CD4-positive, alpha-beta T cell treated with Interleukin-6 for 4 hours (primary cell): ENCODE data around the gene PCED1B.
"Not testable (repeated sequence)": the region's sequence is repeated elsewhere in the genome, so short reads cannot be mapped to it uniquely, and the experiment has no call there.

Experiments used
- DNase-seq: peaks from one replicate; pipeline ENCODE4 v3.0.0-alpha.2; 2020; ENCODE audit warnings: mixed read lengths

The PCED1B gene, protein sequence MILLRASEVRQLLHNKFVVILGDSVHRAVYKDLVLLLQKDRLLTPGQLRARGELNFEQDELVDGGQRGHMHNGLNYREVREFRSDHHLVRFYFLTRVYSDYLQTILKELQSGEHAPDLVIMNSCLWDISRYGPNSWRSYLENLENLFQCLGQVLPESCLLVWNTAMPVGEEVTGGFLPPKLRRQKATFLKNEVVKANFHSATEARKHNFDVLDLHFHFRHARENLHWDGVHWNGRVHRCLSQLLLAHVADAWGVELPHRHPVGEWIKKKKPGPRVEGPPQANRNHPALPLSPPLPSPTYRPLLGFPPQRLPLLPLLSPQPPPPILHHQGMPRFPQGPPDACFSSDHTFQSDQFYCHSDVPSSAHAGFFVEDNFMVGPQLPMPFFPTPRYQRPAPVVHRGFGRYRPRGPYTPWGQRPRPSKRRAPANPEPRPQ

DNA sequence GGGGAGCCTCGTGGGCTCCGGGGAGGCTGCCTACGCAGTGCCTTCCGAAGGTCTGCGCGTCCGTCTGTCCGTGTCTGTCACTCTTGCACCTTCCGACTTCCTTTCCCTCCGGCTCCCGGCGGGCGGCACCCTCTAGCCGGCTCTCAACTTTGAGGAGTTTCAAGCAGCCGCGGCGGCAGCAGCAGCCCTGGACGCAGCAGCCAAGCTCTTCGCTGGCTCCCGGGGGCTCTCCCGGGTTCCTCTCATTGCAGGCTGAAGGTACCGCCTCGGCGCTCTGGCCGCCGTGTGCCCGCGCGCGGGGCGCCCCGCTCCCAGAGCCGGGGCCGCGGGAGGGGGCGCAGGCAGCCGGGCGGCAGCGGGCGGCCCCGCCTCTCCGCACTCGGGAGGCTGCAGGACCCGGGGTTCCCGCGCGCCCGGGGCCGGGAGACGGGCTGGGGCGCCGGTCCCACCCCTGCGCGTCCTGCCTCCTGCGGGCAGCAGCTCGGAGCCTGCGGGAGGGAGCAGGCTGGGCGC is at the start of gene PCED1B, which contains the start of gene AMIGO2:
Gene PCED1B, plus strand, starts transcription at position 154 of the 513 bp plus-strand sequence. CDS start 155,443 bp downstream, outside the sequence.
Gene AMIGO2, minus strand, starts transcription at position 492 of the 513 bp plus-strand sequence. CDS start 957 bp downstream, outside the sequence.
- peak; percentile 77 for DNase-seq

DNA sequence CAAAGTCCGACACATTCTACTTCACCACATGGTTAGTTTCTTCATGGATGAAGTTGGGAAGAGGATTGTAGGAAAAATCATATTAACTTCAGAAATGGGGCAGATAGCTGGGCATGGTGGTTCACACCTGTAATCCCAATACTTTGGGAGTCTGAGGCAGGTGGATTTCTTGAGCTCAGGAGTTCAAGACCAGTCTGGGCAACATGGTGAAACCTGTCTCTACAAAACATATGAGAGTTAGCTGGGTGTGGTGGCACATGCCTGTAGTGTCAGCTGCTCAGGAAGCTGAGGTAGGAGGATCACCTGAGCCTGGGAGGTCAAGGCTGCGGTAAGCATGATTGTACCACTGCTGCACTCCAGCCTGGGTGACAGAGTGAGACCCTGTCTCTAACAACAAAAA is 49.5 kb upstream of the PCED1B start:
- no peak for DNase-seq

DNA sequence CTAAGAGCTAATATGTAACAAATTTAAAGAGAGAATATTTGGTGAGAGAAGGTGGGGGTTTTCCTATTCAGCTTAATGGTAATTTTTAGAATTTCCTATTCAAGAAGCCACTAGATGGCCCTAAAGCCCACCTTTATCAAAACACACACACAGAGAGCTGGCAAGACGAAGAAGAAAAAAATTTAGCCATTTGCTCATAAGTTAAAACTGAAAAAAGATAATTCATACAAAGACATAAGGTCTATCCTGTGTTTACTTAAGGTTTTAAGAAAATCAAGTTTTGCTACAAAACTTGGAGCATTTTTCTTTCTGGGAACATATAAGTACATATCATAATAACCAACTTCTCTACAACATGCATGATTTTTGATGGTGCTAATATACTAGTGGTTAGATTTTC is 46.8 kb upstream of the PCED1B start:
- peak; percentile 41 for DNase-seq

DNA sequence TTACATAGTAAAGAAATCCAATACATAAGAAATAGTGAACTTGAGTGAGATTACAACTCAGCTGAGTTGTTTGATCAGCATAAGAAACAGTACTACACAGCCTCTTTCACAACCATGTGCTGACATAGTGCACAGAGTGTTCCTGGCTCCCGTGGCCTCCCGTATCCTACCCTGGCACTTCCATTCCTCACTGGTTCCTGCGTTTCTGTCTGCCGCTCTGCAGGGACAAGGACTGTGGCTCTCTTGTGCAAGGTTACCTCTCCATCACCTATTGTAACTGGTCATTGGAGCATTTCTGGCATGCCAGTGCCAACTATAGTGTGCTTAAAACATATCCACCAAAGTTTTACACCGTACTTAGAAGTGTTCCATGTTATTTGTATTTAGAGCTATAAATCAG is 46.3 kb upstream of the PCED1B start:
- DNase-seq, result no peak

DNA sequence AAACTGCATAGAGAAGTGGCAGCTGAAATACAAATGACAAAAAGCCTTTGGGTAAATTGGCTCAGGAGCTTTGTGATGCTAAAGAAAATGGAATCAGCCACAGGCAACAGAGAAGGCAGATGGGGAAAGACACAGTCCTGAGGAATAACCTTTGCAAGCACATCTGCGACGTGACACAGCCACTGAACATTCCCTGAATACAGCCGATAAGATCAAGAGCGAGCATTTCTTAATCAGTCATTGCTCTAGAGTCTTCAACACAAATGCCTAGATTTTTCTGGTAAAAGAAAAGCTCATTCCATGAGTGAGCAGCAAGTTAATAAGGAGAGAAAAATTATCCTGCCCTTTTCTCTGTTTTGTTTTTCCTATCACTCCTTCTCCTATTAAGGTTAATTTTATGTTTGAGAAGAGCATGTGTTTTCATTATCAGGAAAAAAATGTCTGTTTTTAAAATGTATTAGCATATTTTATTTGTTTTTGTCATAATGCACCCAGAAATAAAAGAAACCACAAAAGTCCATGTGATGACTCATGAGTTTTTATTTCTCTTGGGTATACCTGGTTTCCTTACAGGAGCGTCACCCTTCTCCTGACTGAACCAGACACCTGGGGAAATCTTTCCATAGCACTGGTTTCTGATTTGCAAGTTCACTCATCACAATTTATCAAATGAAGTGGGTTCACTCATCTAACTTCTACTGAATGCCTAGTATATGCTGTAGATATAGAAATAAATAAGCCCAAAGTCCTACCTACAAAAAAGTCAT is 45.4 kb upstream of the PCED1B start:
- no peak for DNase-seq

DNA sequence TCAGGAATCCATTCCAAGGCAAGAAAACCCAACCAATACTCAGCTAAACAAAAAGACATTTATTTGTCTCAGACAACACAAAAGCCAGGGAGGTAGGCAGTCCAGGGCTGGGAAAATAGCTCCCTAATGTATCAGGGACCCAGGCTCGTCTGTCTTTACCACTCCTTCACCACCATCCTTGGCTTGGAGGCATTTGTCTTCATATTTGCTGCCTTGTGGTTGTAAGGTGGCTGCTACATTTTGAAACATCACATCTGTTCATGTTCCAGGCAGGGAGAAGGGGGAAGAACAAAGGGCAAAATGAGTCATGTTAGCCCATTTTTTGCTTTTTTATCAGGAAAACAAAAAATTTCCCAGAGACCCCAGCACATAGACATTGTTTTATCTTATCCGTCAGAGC is 44.8 kb upstream of the PCED1B start:
- DNase-seq, result no peak

DNA sequence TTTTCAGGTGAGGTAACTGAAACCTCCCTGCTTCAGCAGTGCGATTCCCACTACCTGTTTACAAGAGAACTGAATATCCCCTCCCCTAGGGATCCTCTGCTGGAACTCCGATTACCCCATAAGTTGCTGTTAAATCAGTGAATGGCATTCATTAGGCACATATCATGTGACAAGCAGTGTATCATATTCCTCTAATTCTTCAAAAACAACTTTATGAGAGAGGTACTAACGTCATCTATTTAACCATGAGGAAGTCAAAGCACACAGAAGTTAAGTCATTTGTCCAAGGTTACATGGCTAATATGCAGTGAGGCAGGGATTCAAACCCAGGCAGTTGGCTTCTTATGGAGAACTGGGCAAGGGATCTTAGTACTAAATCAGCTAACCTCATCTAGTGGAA is 43.9 kb upstream of the PCED1B start:
- DNase-seq, result no peak

DNA sequence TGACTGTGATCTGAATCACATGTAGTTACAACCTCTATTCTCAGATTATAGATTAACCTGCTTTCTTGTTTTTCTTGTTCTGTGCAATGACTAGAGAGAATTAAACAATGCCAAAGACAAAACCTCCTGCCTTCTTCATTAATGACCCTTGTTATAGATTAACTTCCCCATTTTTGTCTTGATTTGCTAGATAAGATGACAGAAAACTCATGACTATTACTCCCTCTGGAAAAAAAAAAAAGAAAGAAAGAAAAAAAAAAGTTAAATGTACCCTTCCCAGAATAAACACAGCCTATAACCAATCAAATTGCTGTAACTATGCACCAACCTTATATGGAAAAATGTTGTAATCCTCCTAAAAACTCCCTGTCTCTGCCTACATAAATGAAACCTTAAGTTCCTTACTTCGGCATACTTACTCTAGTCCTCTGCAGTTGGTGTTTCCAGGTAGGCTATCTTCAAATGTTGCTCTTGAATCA is 41.1 kb upstream of the PCED1B start:
- no peak for DNase-seq

DNA sequence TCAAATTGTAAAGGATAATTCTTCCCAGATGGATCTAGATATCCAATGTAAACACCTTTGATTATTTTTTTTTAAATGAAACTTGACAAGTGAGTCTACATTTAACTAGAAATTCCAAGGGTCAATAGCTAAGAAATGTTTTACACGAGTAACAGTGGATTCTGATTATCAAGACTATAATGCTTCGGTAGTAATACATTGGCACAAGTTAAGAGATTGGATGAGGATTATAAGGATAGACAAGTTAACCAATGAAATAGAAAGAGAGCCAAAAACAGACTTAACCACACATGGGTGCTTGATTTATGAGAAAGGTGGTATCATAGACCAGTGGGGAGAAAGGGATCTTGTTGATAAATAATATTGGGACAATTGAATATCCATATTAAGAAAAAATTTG is 40.3 kb upstream of the PCED1B start:
- no peak for DNase-seq

DNA sequence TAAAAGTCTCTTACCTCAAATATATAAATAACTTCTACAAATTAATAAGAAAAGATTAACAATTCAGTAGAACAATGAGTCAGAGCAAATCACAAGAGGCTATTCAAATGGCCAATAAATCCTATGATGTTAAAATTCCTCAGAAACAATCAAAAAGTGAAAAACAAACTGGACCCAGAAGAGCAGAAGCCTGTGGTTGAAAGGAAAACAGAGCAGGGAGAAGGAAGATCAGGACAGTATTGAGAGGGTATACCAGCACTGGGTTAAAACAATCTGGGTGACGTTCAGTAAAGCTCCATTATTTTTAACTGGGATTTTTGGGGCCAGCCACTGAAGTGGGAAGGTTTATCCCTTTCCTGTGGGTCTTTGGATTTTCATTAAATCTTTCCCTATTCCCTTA is 39.7 kb upstream of the PCED1B start:
- DNase-seq, result no peak

DNA sequence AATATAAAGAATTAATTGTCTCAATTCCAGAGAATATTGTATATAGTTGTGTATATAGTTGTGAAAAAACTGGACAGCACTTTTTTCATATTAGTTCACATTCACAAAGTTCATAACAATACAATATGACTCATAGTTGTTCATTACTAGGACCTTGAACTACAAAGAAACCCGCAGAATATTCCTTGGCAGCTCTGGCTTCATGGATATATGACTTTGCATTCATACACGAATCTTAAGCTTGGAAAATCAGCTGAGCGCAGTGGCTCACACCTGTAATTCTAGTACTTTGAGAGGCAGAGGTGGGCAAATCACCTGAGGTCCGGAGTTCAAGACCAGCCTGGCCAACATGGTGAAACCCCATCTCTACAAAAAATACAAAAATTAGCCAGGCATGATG is 38.1 kb upstream of the PCED1B start:
- no peak for DNase-seq

DNA sequence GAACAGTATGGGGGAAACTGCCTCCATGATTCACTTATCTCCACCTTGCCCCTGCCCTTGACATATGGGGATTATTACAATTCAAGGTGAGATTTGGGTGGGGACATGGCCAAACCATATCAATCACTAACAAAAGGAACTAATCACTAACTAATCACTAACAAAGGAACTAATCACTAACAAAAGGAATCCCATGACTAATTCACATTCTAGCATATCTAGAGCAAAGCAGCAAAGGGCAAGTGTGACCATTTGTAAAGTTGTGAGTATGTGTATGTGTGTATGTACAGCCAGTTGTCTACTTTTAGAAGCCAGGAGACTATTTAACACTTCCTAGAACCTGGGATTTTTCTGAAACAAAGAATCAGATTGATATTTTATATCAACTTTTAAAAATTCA is 30.9 kb upstream of the PCED1B start:
- no peak for DNase-seq

DNA sequence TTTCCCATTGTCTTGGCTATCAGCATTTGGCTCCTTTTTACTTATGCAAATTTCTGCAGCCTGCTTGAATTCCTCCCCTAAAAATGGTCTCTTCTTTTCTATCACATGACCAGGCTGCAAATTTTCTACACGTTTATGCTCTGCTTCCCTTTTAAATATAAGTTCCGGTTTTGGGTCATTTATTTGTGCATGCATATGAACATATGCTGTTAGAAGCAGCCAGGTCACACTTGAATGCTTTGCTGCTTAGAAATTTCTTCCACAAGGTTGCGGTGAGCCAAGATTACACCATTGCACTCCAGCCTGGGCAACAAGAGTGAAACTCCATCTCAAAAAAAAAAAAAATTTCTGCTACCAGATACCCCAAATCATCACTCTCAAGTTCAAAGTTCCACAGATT is 28.1 kb upstream of the PCED1B start:
- not testable (repeated sequence) for DNase-seq

DNA sequence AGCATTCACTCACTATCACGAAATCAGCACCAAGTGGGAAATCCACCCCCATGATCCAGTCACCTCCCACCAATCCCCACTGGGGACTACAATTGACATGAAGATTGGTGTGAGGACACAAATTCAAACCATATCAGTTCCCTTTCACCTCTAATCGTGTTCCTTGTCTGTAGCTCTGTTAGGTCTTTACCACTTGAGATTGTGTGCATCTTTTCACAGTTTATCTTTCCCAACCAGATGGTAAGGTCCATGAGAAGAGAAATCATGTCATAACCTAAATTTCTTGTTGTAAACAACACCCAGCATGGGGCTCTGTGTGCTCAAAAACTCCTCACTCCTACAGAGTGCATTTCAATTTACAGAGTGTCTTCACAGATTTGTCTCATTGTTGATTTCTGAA is 27.1 kb upstream of the PCED1B start:
- DNase-seq, result no peak

DNA sequence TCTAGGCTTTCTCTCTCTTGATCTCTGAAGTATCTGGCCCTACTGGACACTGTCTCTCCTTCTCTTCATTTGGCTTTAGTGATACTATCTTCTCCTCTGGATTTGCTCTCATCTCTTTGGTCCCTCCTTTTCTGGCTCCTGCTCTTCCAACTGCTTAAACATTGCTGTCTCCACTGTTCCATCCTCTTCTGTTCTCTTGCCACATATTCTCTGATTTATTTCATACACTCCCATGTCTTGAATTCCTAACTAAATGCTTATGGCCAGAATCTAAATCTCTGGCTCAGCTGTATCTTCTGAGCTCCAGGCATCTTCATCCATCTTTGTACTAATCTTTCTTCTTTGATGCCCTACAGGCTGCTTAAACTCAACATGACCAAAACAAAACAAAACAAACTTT is 25.5 kb upstream of the PCED1B start:
- no peak for DNase-seq

DNA sequence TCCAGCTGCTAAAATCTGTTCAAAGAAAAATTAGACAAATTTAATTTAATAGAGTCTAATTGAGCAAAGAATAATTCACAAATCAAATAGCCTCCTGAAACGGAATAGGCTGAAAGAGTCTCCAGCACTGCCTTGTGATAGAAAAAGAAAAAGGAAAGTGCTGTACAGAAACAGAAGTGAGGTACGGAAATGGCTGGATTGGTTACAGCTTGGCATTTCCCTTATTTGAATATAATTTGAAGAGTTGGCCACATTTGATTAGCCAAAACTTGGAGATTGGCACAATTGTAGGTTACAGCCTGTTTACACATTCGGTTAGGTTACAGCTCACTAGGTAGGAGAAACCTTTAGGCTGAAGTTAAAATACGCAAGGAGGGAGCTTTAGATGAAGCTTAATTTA is 24.8 kb upstream of the PCED1B start:
- no peak for DNase-seq

DNA sequence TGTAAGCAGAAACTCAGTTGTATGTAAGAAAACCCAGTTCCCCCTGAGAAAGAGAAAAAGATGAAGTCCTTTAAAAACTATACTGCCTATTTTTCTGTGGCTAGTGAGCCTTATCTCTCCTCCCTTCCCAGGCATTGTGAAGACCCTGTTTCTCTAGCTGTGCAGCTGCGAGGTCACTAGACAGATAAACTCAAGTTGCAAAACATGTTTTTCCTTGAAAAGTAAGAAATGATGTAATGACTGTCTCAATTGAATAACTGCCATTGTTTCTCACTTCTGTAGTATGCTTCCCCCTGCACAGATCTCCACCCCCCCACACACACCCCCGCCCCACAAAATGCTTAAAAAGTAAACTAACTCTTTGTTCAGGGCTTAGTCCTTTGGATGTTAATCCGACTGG is 23.6 kb upstream of the PCED1B start:
- DNase-seq, result not testable (repeated sequence)

DNA sequence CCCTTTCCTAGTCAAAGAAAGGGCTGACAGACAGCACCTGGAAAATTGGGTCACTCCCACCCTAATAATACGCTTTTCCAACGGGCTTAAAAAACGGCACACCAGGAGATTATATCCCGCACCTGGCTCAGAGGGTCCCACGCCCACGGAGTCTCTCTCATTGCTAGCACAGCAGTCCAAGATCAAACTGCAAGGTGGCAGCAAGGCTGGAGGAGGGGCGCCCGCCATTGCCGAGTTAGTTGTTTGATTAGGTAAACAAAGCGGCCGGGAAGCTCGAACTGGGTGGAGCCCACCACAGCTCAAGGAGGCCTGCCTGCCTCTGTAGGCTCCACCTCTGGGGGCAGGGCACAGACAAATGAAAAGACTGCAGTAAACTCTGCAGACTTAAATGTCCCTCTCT is 22.5 kb upstream of the PCED1B start:
- DNase-seq, result not testable (repeated sequence)

DNA sequence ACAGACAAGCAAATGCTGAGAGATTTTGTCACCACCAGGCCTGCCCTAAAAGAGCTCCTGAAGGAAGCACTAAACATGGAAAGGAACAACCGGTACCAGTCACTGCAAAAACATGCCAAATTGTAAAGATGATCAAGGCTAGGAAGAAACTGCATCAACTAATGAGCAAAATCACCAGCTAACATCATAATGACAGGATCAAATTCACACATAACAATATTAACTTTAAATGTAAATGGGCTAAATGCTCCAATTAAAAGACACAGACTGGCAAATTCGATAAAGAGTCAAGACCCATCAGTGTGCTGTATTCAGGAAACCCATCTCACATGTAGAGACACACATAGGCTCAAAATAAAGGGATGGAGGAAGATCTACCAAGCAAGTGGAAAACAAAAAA is 20.8 kb upstream of the PCED1B start:
- not testable (repeated sequence) for DNase-seq

DNA sequence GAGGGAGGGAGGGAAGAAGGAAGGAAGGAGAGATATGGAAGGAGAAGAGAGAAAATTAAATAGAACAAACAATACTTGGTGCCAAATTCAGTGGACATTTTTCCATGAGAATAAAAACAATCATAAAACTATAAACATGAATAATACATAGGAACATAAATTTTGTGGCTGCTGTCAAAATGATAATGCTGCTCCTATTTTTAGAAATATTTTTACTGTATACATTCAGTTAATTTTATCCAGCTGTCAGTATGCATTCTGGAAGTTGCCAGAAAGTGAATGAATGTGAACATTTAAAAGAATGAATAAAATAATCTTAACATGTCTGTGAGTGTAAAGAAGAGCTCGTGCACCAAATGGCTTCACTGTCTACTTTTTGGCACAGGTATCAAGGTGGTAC is 13.9 kb upstream of the PCED1B start:
- DNase-seq, result no peak

DNA sequence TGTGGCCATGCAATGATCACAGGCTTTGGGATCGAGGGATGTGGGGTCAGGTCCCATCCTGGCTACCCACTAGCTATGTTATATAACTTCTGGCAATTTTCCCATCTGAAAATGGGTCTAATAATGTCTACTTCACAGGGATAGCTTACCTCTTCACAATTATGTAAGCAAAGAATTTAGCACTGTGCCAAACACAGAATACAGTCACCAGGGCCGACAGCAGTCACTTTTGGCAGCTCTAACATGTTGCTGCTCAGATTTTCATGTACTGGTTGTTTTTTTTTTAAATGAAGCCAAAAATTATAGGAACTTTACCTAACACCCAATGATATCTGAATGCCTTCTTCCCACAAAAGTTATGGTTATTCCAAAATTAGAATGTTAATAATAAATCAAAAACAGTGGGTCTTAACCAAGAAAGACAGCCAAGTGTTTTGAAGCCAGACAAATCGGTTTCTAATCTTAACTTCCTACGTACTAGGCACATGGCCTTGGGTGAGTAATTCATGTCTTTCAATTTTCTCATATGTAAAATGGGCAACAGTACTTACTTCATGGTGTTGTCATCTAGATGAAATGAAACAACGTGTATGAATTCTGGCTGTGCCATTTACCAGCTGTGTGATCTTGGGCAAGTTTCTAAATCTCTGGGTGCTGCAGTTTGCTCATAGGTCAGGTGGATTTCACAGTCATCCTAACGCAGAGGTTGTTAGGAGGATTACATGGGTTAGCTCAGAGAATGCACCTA is 13.0 kb upstream of the PCED1B start:
- no peak for DNase-seq

DNA sequence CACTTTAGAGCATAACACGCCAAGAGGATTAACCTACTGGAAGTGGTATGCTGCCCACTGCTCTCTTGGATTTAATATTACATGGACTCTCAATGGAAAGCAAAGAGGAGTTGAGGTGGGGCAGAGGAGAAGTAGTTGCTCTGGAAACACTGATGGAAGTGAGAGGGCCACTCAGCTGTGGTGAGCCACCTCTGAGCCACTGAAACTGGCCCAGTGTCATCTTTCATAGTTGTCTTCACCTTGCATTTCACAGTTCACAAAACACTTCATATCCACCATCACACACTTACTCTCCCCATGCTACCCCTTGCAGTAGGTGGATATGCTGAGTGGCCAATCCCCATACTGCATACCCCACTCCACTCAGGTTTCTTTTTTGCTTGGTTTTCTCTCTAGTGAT is 12.2 kb upstream of the PCED1B start:
- DNase-seq, result no peak
